ENCODE results near the gene TRAFD1.

The TRAFD1 gene

GRCh38 chr12:112179341-112179740 is 54.0 kb downstream of the TRAFD1 start:
- no peak overlapping the region for H3K4me3 ChIP-seq (ENCODE audit: low read depth, low read length)
- TF ChIP-seq CTCF (IDR thresholded peaks at IDR 0.05; ENCODE audit: borderline replicate concordance, insufficient read depth, low read depth, low read length), result no peak

- H3K4me3 ChIP-seq (ENCODE audit: low read depth, low read length), result no peak overlapping the region
- TF ChIP-seq CTCF (IDR thresholded peaks at IDR 0.05; ENCODE audit: borderline replicate concordance, insufficient read depth, low read depth, low read length), result no peak
Measured at GRCh38 chr12:112179916-112180315, 54.6 kb downstream of the TRAFD1 start.

GRCh38 chr12:112180422-112180821 is 55.1 kb downstream of the TRAFD1 start:
- no peak overlapping the region for H3K4me3 ChIP-seq (ENCODE audit: low read depth, low read length)
- TF ChIP-seq CTCF (IDR thresholded peaks at IDR 0.05; ENCODE audit: borderline replicate concordance, insufficient read depth, low read depth, low read length), result no peak

GRCh38 chr12:112182499-112182898 is 57.1 kb downstream of the TRAFD1 start:
- no peak overlapping the region for H3K4me3 ChIP-seq (ENCODE audit: low read depth, low read length)
- no peak for TF ChIP-seq CTCF (IDR thresholded peaks at IDR 0.05; ENCODE audit: borderline replicate concordance, insufficient read depth, low read depth, low read length)

- TF ChIP-seq CTCF (IDR thresholded peaks at IDR 0.05; ENCODE audit: borderline replicate concordance, insufficient read depth, low read depth, low read length), result no peak
- H3K4me3 ChIP-seq (ENCODE audit: low read depth, low read length), result no peak overlapping the region
Measured at GRCh38 chr12:112183141-112184021, 58.0 kb downstream of the TRAFD1 start.

- H3K4me3 ChIP-seq (ENCODE audit: low read depth, low read length), result no peak overlapping the region
- no peak for TF ChIP-seq CTCF (IDR thresholded peaks at IDR 0.05; ENCODE audit: borderline replicate concordance, insufficient read depth, low read depth, low read length)
Measured at GRCh38 chr12:112184056-112184887, 58.9 kb downstream of the TRAFD1 start.

Data from GM12875 (cell line).